SK-N-SH (cell line): ENCODE results near the gene GALC. TPM values are rescaled to one million over a fixed set of nuclear protein-coding genes. Genes with fewer than 3 reads are reported as not detected.

ENCODE experiments used
- CTCF ChIA-PET: fragments of 300-600, 350-600 bp; formaldehyde crosslinking; extraction: SDS; loops from one replicate; lab custom pipeline; 2021; lab: Yijun Ruan, JAX
- POLR2A ChIA-PET: fragments of 350-600 bp; sonication (Branson Sonifier 250); formaldehyde crosslinking; extraction: SDS; loops from one replicate; lab custom pipeline; 2020; ENCODE audit warnings: antibody characterized with exemption, inconsistent platforms; lab: Yijun Ruan, JAX
- DNase-seq: peaks from one replicate; pipeline ENCODE4 v3.0.0; 2012
- H2AFZ ChIP-seq: fragments of 200-600 bp; sonication (generic); 2 replicates; pipeline ENCODE4 v1.8.1; 2016; ENCODE audit warnings: antibody characterized with exemption, mild to moderate bottlenecking, low read depth
- H3F3A ChIP-seq: fragments of 200-600 bp; sonication (generic); replicated peaks from 2 replicates; pipeline ENCODE3; 2016; ENCODE audit warnings: antibody characterized with exemption, mild to moderate bottlenecking; ENCODE audit not compliant: insufficient read depth
- H3K27ac ChIP-seq, 2 experiments: fragments of 200-500 bp in 1 of 2; fragments of 200-600 bp in 1 of 2; sonication (Bioruptor generic) in 1 of 2; sonication (generic), shearing (Covaris generic) in 1 of 2; 2 replicates each; pipeline versions ENCODE4 v1.5.1 to v1.6.1; 2014 to 2016; ENCODE audit warnings: low read depth in 2 of 2, inconsistent platforms in 1 of 2, low read length in 1 of 2, mild to moderate bottlenecking in 1 of 2, mixed read lengths in 1 of 2
- H3K27me3 ChIP-seq: fragments of 200-600 bp; sonication (generic), shearing (Covaris generic); 2 replicates; pipeline ENCODE4 v1.6.1; 2016; ENCODE audit warnings: mixed run types; ENCODE audit not compliant: insufficient read depth
- H3K36me3 ChIP-seq, 2 experiments: fragments of 200-500 bp in 1 of 2; fragments of 200-600 bp in 1 of 2; sonication (Bioruptor generic) in 1 of 2; sonication (generic) in 1 of 2; replicated peaks in 1 of 2; 2 replicates each; pipeline versions ENCODE3 to v1.5.1; 2014 to 2016; ENCODE audit warnings: low read length in 1 of 2, mild to moderate bottlenecking in 1 of 2; ENCODE audit not compliant: insufficient read depth in 2 of 2, control insufficient read depth in 1 of 2
- H3K4me1 ChIP-seq, 2 experiments: fragments of 200-500 bp in 1 of 2; fragments of 200-600 bp in 1 of 2; sonication (Bioruptor generic) in 1 of 2; sonication (generic), shearing (Covaris generic) in 1 of 2; 2 replicates each; pipeline versions ENCODE4 v1.5.1 to v1.6.1; 2014 to 2016; ENCODE audit warnings: low read depth in 1 of 2, low read length in 1 of 2, mixed run types in 1 of 2; ENCODE audit not compliant: insufficient read depth in 2 of 2, control insufficient read depth in 1 of 2
- H3K4me2 ChIP-seq: fragments of 200-600 bp; sonication (generic), shearing (Covaris generic); 2 replicates; pipeline ENCODE4 v1.6.1; 2017; ENCODE audit warnings: mixed run types
- H3K4me3 ChIP-seq, 2 experiments: fragments of 200-500 bp in 1 of 2; fragments of 200-600 bp in 1 of 2; sonication (Bioruptor generic) in 1 of 2; sonication (generic), shearing (Covaris generic) in 1 of 2; 2 replicates each; pipeline versions ENCODE4 v1.5.1 to v1.8.1; 2014 to 2016; ENCODE audit warnings: low read depth in 2 of 2, inconsistent platforms in 1 of 2, low read length in 1 of 2, mild to moderate bottlenecking in 1 of 2, mixed read lengths in 1 of 2, moderate library complexity in 1 of 2
- H3K79me2 ChIP-seq: fragments of 200-600 bp; sonication (generic); 2 replicates; pipeline ENCODE4 v1.8.1; 2017; ENCODE audit warnings: mild to moderate bottlenecking; ENCODE audit not compliant: insufficient read depth
- H3K9ac ChIP-seq: fragments of 200-600 bp; sonication (generic); 2 replicates; pipeline ENCODE4 v1.6.1; 2017; ENCODE audit warnings: mixed run types
- H3K9me2 ChIP-seq: fragments of 200-600 bp; sonication (generic); 2 replicates; pipeline ENCODE4 v1.6.1; 2017; ENCODE audit warnings: mixed run types
- H3K9me3 ChIP-seq: fragments of 200-600 bp; sonication (generic); 2 replicates; pipeline ENCODE4 v1.6.1; 2017; ENCODE audit warnings: mixed run types, mild to moderate bottlenecking, moderate library complexity
- H4K20me1 ChIP-seq: fragments of 200-600 bp; sonication (generic); 2 replicates; pipeline ENCODE4 v1.6.1; 2017; ENCODE audit warnings: mild to moderate bottlenecking, mixed run types; ENCODE audit not compliant: insufficient read depth
- ELF1 ChIP-seq: IDR thresholded peaks from 2 replicates; pipeline ENCODE4 v1.4.0; 2012
- FOXJ3 ChIP-seq: sonication (generic); formaldehyde crosslinking; IDR thresholded peaks from 2 replicates; pipeline ENCODE4 v1.5.1; 2020; ENCODE audit warnings: mild to moderate bottlenecking, missing genetic modification reagents
- FOXM1 ChIP-seq: IDR thresholded peaks from 2 replicates; pipeline ENCODE4 v1.4.0; 2012; ENCODE audit warnings: low read depth, mild to moderate bottlenecking
- GATA2 ChIP-seq: sonication (generic); formaldehyde crosslinking; IDR thresholded peaks from 2 replicates; pipeline ENCODE4 v1.5.0; 2020; ENCODE audit warnings: mild to moderate bottlenecking, missing genetic modification reagents
- IRF3 ChIP-seq: fragments of 150-350 bp; IDR thresholded peaks from 2 replicates; pipeline ENCODE4 v1.6.1; 2016; ENCODE audit warnings: mild to moderate bottlenecking, low read depth, low read length
- JUND ChIP-seq: IDR thresholded peaks from 2 replicates; pipeline ENCODE4 v1.4.0; 2012
- MAX ChIP-seq: IDR thresholded peaks from 2 replicates; pipeline ENCODE4 v1.4.0; 2012; ENCODE audit warnings: low read depth
- NFIC ChIP-seq: IDR thresholded peaks from 2 replicates; pipeline ENCODE4 v1.4.0; 2012; ENCODE audit warnings: borderline replicate concordance
- NRF1 ChIP-seq: IDR thresholded peaks from 2 replicates; pipeline ENCODE4 v1.6.1; 2012; ENCODE audit warnings: low read depth, mild to moderate bottlenecking, low read length
- POLR2AphosphoS5 ChIP-seq: IDR thresholded peaks from 2 replicates; pipeline ENCODE4 v1.6.1; 2012; ENCODE audit warnings: low read depth, low read length
- RCOR1 ChIP-seq: fragments of 150-350 bp; IDR thresholded peaks from 2 replicates; pipeline ENCODE4 v1.6.1; 2017; ENCODE audit warnings: antibody characterized with exemption, low read length
- REST ChIP-seq: IDR thresholded peaks from 2 replicates; pipeline ENCODE4 v1.6.1; 2012; ENCODE audit warnings: mild to moderate bottlenecking, low read depth, low read length, moderate library complexity
- RXRA ChIP-seq: IDR thresholded peaks from 2 replicates; pipeline ENCODE4 v1.4.0; 2012; ENCODE audit warnings: low read depth, mild to moderate bottlenecking, borderline replicate concordance
- SIN3A ChIP-seq: IDR thresholded peaks from 2 replicates; pipeline ENCODE4 v1.6.1; 2012; ENCODE audit warnings: low read depth, mild to moderate bottlenecking, low read length, moderate library complexity, borderline replicate concordance
- SMC3 ChIP-seq: IDR thresholded peaks from 2 replicates; pipeline ENCODE4 v1.6.1; 2012; ENCODE audit warnings: low read depth, low read length, improper control_type of control experiment
- TAF1 ChIP-seq: IDR thresholded peaks from 2 replicates; pipeline ENCODE4 v1.6.1; 2012; ENCODE audit warnings: low read depth, mild to moderate bottlenecking, low read length, moderate library complexity, borderline replicate concordance
- USF2 ChIP-seq: fragments of 150-350 bp; IDR thresholded peaks from 2 replicates; pipeline ENCODE4 v1.6.1; 2017; ENCODE audit warnings: antibody characterized with exemption, low read length, low read depth, borderline replicate concordance
- YY1 ChIP-seq: IDR thresholded peaks from 2 replicates; pipeline ENCODE4 v1.4.0; 2012; ENCODE audit warnings: low read depth, mild to moderate bottlenecking
- ZBTB33 ChIP-seq: IDR thresholded peaks from 2 replicates; pipeline ENCODE4 v1.4.0; 2012; ENCODE audit warnings: low read depth, borderline replicate concordance
- WGBS: methylation state at CpG from one replicate; pipeline ENCODE4 v1.1.6; 2017; ENCODE audit warnings: low lambda C conversion rate; 5-methylcytosine and 5-hydroxymethylcytosine counted together
- polyA plus RNA-seq, 3 experiments: library from polyadenylated mRNA; depleted of rRNA; stranded (reverse); fragments of >200 nt; gene quantifications; 2 replicates each; pipeline ENCODE4 v1.2.3, GENCODE V29; 2012

The GALC gene
- polyA plus RNA-seq, 1 of the 3 experiments (the other 2 are of a cell fraction) = 9.7 TPM

GRCh38 chr14:87960013-87960787 is 32.8 kb downstream of the GALC start:
- no peaks in the 10 kb centered on the region for H3K79me2 ChIP-seq
- H3K4me1 ChIP-seq = no peaks in the 10 kb centered on the region
- no peak overlapping the region for H3K27ac ChIP-seq
- H2AFZ ChIP-seq = no peak overlapping the region
- no peak overlapping the region for H3K9ac ChIP-seq
- no peak overlapping the region for H3K4me2 ChIP-seq
- no peaks in the 10 kb centered on the region for H3K9me3 ChIP-seq
- DNase-seq = no peak
- H3K4me3 ChIP-seq = no peak overlapping the region
- ChIA-PET CTCF (interaction anchor here (0.5 kb wide), 1 partner anchor 15 kb away, joined by 3 read pairs; no protein-coding TSS in a partner anchor), POLR2A (no interaction called here)
- TF ChIP-seq REST (no peak), ZBTB33 (no peak), USF2 (no peak), GATA2 (no peak), TAF1 (no peak)
- 87% methylated on average over 5 of the region's 5 CpGs for WGBS
- no peaks in the 10 kb centered on the region for H4K20me1 ChIP-seq
- H3K36me3 ChIP-seq = peaks cover 0 to 11% of the 10 kb centered on the region in 2 experiments
- H3K27me3 ChIP-seq = no peaks in the 10 kb centered on the region
- no peaks in the 10 kb centered on the region for H3F3A ChIP-seq
- H3K9me2 ChIP-seq = no peaks in the 10 kb centered on the region

- no peak for DNase-seq
- ChIA-PET POLR2A (no interaction called here), CTCF (interaction anchor here (1.5 to 2.4 kb wide), 2 partner anchors 10 to 16 kb away, joined by 3 to 13 read pairs; no protein-coding TSS in a partner anchor)
- H3K9me2 ChIP-seq = no peaks in the 10 kb centered on the region
- H3K4me3 ChIP-seq = no peak overlapping the region
- no peak overlapping the region for H2AFZ ChIP-seq
- no peaks in the 10 kb centered on the region for H3K27me3 ChIP-seq
- 86% methylated on average over 6 of the region's 6 CpGs for WGBS
- H3F3A ChIP-seq = no peaks in the 10 kb centered on the region
- H4K20me1 ChIP-seq = no peaks in the 10 kb centered on the region
- H3K27ac ChIP-seq = no peak overlapping the region
- no peaks in the 10 kb centered on the region for H3K9me3 ChIP-seq
- no peaks in the 10 kb centered on the region for H3K79me2 ChIP-seq
- no peaks in the 10 kb centered on the region for H3K4me1 ChIP-seq
- peaks cover 0 to 11% of the 10 kb centered on the region in 2 experiments for H3K36me3 ChIP-seq
- H3K9ac ChIP-seq = no peak overlapping the region
- no peak overlapping the region for H3K4me2 ChIP-seq
- TF ChIP-seq JUND = no peak
- no peak for TF ChIP-seq FOXM1
- no peak for TF ChIP-seq FOXJ3 (CRISPR knock-in tag)
- TF ChIP-seq ELF1 = no peak
- TF ChIP-seq IRF3 = no peak
- no peak for TF ChIP-seq SIN3A
- TF ChIP-seq NRF1 = no peak
- TF ChIP-seq NFIC = no peak
- TF ChIP-seq POLR2AphosphoS5 = no peak
- TF ChIP-seq MAX = no peak
- no peak for TF ChIP-seq SMC3
- TF ChIP-seq RXRA = no peak
- no peak for TF ChIP-seq RCOR1
- no peak for TF ChIP-seq YY1
Observed at GRCh38 chr14:87955501-87955900, 37.5 kb downstream of the GALC start.
